ENCODE data around the gene SIRT2.
A peak's percentile ranks its signal among the peaks of the same experiment; 100 is the strongest.

The SIRT2 gene

GRCh38 chr19:38869836-38870607 lies 29.4 kb downstream of the SIRT2 start:
- peak overlapping the region; percentile 56 for H3K27ac ChIP-seq
- H3K4me3 ChIP-seq (ENCODE audit: low read depth in 1 of 2, low read length in 1 of 2), result peak overlapping the region; percentile 47 to 59
- H3K4me1 ChIP-seq (ENCODE audit: control insufficient read depth in 1 of 2, insufficient read depth in 1 of 2, low read depth in 1 of 2, low read length in 1 of 2), result peaks cover 15 to 17% of the 10 kb centered on the region in 2 experiments
- H3K27me3 ChIP-seq, result no peaks in the 10 kb centered on the region
- no peaks in the 10 kb centered on the region for H3K9me3 ChIP-seq
- peak; percentile 95 for TF ChIP-seq CTCF (IDR thresholded peaks at IDR 0.05)
- H3K36me3 ChIP-seq, result peaks cover 75% of the 10 kb centered on the region

- TF ChIP-seq CTCF (IDR thresholded peaks at IDR 0.05), result no peak
- Histone ChIP-seq H3K4me1 (ENCODE audit: control insufficient read depth in 1 of 2, insufficient read depth in 1 of 2, low read depth in 1 of 2, low read length in 1 of 2) (peaks cover 15 to 17% of the 10 kb centered on the region in 2 experiments), H3K4me3 (ENCODE audit: low read depth in 1 of 2, low read length in 1 of 2) (peak overlapping the region; percentile 47 to 59), H3K36me3 (peaks cover 70% of the 10 kb centered on the region), H3K9me3 (no peaks in the 10 kb centered on the region), H3K27ac (peak overlapping the region; percentile 56), H3K27me3 (no peaks in the 10 kb centered on the region)
Measured at GRCh38 chr19:38869160-38869835, 30.1 kb downstream of the SIRT2 start.

GRCh38 chr19:38868551-38868950 lies 30.9 kb downstream of the SIRT2 start:
- Histone ChIP-seq H3K4me1 (ENCODE audit: control insufficient read depth in 1 of 2, insufficient read depth in 1 of 2, low read depth in 1 of 2, low read length in 1 of 2) (peaks cover 15 to 17% of the 10 kb centered on the region in 2 experiments), H3K27me3 (no peaks in the 10 kb centered on the region), H3K4me3 (ENCODE audit: low read depth in 1 of 2, low read length in 1 of 2) (no peak overlapping the region), H3K9me3 (no peaks in the 10 kb centered on the region), H3K27ac (no peak overlapping the region), H3K36me3 (peaks cover 62% of the 10 kb centered on the region)
- TF ChIP-seq CTCF (IDR thresholded peaks at IDR 0.05), result no peak

- peaks cover 17 to 18% of the 10 kb centered on the region in 2 experiments for H3K4me1 ChIP-seq (ENCODE audit: control insufficient read depth in 1 of 2, insufficient read depth in 1 of 2, low read depth in 1 of 2, low read length in 1 of 2)
- H3K4me3 ChIP-seq (ENCODE audit: low read depth in 1 of 2, low read length in 1 of 2), result no peak overlapping the region
- H3K27ac ChIP-seq, result no peak overlapping the region
- H3K9me3 ChIP-seq, result no peaks in the 10 kb centered on the region
- peaks cover 50% of the 10 kb centered on the region for H3K36me3 ChIP-seq
- H3K27me3 ChIP-seq, result peaks cover 4% of the 10 kb centered on the region
- TF ChIP-seq CTCF (IDR thresholded peaks at IDR 0.05), result no peak
Measured at GRCh38 chr19:38867171-38867780, 32.1 kb downstream of the SIRT2 start.

- Histone ChIP-seq H3K36me3 (peaks cover 8% of the 10 kb centered on the region), H3K27ac (no peak overlapping the region), H3K4me3 (ENCODE audit: low read depth in 1 of 2, low read length in 1 of 2) (no peak overlapping the region), H3K4me1 (ENCODE audit: control insufficient read depth in 1 of 2, insufficient read depth in 1 of 2, low read depth in 1 of 2, low read length in 1 of 2) (peaks cover 0 to 3% of the 10 kb centered on the region in 2 experiments), H3K9me3 (no peaks in the 10 kb centered on the region), H3K27me3 (peaks cover 34% of the 10 kb centered on the region)
- no peak for TF ChIP-seq CTCF (IDR thresholded peaks at IDR 0.05)
Measured at GRCh38 chr19:38862321-38863059, 36.9 kb downstream of the SIRT2 start.

All from neutrophil (primary cell).